ENCODE results near the gene KRT36. TPM values are rescaled to one million over a fixed set of nuclear protein-coding genes. Genes with fewer than 3 reads are reported as not detected.

The KRT36 gene
- total RNA-seq, 4 donors from 2014 or later, result not detected

GRCh38 chr17:41505809-41506767 is 16.4 kb upstream of the KRT36 start:
- TF ChIP-seq, protein P1, sequence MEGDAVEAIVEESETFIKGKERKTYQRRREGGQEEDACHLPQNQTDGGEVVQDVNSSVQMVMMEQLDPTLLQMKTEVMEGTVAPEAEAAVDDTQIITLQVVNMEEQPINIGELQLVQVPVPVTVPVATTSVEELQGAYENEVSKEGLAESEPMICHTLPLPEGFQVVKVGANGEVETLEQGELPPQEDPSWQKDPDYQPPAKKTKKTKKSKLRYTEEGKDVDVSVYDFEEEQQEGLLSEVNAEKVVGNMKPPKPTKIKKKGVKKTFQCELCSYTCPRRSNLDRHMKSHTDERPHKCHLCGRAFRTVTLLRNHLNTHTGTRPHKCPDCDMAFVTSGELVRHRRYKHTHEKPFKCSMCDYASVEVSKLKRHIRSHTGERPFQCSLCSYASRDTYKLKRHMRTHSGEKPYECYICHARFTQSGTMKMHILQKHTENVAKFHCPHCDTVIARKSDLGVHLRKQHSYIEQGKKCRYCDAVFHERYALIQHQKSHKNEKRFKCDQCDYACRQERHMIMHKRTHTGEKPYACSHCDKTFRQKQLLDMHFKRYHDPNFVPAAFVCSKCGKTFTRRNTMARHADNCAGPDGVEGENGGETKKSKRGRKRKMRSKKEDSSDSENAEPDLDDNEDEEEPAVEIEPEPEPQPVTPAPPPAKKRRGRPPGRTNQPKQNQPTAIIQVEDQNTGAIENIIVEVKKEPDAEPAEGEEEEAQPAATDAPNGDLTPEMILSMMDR (IDR thresholded peaks at IDR 0.05; ENCODE audit: low read depth), result no peak

- TF ChIP-seq, protein P1 (IDR thresholded peaks at IDR 0.05; ENCODE audit: low read depth), result no peak
These were observed 15.5 kb upstream of the KRT36 start, which contains the start of gene KRT13 for GRCh38 chr17:41505007-41505808. KRT13 (minus strand) TSS chr17:41505612; CDS start chr17:41505550, 62 bp downstream.

DNA sequence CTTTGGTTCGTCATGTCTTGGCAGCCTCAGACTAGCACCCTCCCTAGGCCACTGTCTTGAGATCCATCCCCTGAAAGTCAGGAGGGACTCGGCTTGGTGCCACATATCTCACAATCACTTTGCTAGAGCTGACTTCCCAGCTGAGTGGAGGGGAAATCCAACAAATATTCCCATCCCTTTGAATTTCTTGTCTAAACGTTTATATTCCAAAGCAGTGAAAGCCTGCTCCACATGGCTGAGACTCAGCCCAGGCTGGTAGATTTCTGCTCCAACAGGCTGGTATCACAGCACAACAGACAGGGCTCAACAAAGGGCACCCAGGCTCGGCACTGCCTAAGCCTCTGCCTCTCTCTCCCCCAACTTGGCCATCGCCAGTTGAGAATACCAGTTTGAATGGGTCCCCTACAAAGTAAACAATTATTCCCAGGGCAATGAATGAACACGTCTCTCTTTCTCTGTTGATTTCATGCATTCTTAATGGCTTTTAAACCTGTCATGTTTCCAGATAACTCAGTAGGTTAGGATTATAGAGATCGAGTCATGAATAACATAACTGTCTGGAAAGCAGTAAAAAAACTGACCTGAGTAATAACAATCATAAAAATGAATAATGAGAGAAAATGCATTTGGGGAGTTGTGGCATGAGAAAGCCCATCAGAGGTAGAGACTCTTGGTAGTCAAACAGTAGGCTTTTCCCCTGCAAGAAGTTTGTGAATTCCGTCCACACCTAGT is 14.7 kb upstream of the KRT36 start:
- TF ChIP-seq, protein P1 (IDR thresholded peaks at IDR 0.05; ENCODE audit: low read depth), result no peak

- TF ChIP-seq, protein P1 (IDR thresholded peaks at IDR 0.05; ENCODE audit: low read depth), result no peak
These were observed 13.5 kb upstream of the KRT36 start for GRCh38 chr17:41503202-41503601.

DNA sequence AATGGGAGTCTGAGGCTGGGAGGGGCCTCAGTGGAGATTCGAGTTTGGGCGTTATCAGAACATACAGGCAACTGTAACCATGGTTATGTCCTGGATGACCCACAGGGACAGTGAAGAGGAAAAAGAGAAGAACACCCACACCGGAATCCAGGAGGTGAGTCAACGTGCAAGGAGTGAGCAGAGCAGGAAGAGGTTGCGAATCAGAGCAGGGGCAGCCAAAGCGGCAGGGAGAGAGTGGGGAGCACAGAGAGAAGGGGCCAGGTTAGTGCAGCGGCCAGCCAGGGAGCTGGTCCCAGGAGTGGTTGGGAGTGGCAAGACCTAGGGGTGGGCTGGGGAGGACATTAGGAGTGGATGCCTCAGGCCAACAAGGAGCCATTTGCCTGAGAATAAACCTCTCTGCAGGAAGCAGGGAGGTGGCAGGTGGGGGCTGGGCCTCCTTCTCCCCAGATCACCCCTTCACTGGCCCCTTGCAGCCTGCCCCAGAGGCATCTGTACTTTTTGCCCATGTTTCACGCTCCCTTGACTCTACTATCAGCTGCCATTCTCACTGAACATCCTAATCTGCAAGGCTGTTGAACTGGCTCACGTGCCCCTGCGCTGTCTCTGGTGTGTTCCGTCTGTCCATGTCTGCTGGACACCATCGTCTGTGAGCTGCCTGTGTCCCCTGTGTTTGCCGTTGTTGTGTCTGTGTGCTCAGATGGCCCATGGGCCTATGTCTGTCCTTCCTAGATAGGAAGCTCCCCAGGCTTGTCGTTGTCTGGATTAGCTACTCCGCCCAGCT is 10.6 kb upstream of the KRT36 start:
- TF ChIP-seq, protein P1 (IDR thresholded peaks at IDR 0.05; ENCODE audit: low read depth), result no peak

DNA sequence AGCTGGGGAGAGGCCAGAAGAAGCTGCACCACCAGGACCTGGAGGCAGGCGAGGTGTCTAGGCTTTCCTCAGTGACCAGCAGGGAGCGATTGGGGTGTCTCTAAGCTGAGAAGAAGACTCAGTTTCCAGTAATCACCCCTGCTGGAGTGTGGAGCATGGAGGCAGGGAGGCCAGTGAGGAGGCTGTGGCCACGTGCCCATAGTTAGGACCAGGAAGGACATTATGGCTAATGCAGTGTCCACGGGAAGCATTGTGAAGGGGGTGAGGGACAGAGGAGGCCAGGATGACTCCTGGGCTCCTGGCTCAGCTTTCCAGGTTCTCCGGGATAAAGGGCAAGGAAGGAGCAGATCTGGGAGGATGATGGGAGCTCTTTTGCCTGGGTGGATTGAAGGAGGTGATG is 10.0 kb upstream of the KRT36 start:
- TF ChIP-seq, protein P1 (IDR thresholded peaks at IDR 0.05; ENCODE audit: low read depth), result no peak
